ENCODE data around the gene CSF2RB. TPM values are rescaled to one million over a fixed set of nuclear protein-coding genes. Genes with fewer than 3 reads are reported as not detected.

Gene CSF2RB
- total RNA-seq, 1 experiment from 2014 or later = not detected

GRCh38 chr22:36968249-36968964 lies 55.0 kb downstream of the CSF2RB start:
- H2BK120ac ChIP-seq (ENCODE audit: low read depth, low read length, poor library complexity, severe bottlenecking) = no peak overlapping the region
- H4K8ac ChIP-seq (replicated peaks; ENCODE audit: insufficient read length, low read depth, low read length) = no peak overlapping the region
- H3K27me3 Mint-ChIP-seq (ENCODE audit: low read depth) = peaks cover 19% of the 10 kb centered on the region
- no peak overlapping the region for H3K4ac ChIP-seq (ENCODE audit: low read depth, low read length)
- TF ChIP-seq CTCF (conservative IDR thresholded peaks at IDR 0.05) = no peak
- no peak overlapping the region for H4K5ac ChIP-seq (ENCODE audit: insufficient read length, low read depth, low read length)
- H2BK12ac ChIP-seq (ENCODE audit: insufficient read length, low read depth, low read length) = no peak overlapping the region
- no peaks in the 10 kb centered on the region for H3K27me3 ChIP-seq (ENCODE audit: insufficient read depth, low read length)
- H3K4me3 Mint-ChIP-seq = no peak overlapping the region
- WGBS (ENCODE audit: extremely low coverage, insufficient read length, low lambda C conversion rate) = 100% methylated on average over 2 of the region's 5 CpGs
- no peaks in the 10 kb centered on the region for H3K23me2 ChIP-seq (ENCODE audit: insufficient read length, low read depth, low read length, poor library complexity, severe bottlenecking)
- H3T11ph ChIP-seq (ENCODE audit: low read length) = no peak overlapping the region
- H3K14ac ChIP-seq (ENCODE audit: insufficient read depth, low read length) = no peak overlapping the region
- no peak for DNase-seq
- H3K4me1 ChIP-seq (ENCODE audit: insufficient read depth, low read length) = no peaks in the 10 kb centered on the region
- H3K18ac ChIP-seq (ENCODE audit: insufficient read length, low read depth, low read length) = no peak overlapping the region
- H4K91ac ChIP-seq (ENCODE audit: insufficient read length, low read depth, low read length) = no peak overlapping the region
- H3K9me3 Mint-ChIP-seq = peaks cover 0 to 2% of the 10 kb centered on the region in 2 experiments; a peak in 1 of 5 replicates
- no peak overlapping the region for H2AFZ ChIP-seq (ENCODE audit: low read length)
- H2BK20ac ChIP-seq (ENCODE audit: low read depth, low read length, poor library complexity, severe bottlenecking) = no peak overlapping the region
- H3K9me3 ChIP-seq (ENCODE audit: control insufficient read depth, low read depth, low read length) = no peaks in the 10 kb centered on the region
- no peak overlapping the region for H2BK5ac ChIP-seq (ENCODE audit: insufficient read length, low read length)
- no peak overlapping the region for H3K23ac ChIP-seq (ENCODE audit: insufficient read length, low read depth, low read length)
- H3K27ac Mint-ChIP-seq = no peak overlapping the region
- H3K79me1 ChIP-seq (ENCODE audit: insufficient read depth, low read depth, low read length, poor library complexity, severe bottlenecking) = no peaks in the 10 kb centered on the region
- no peaks in the 10 kb centered on the region for H4K20me1 ChIP-seq (ENCODE audit: control insufficient read depth, insufficient read depth, insufficient read length)
- H3K27ac ChIP-seq (ENCODE audit: insufficient read length, low read depth, low read length) = no peak overlapping the region
- H3K79me2 ChIP-seq (ENCODE audit: insufficient read depth, low read length) = no peaks in the 10 kb centered on the region
- no peaks in the 10 kb centered on the region; a peak in 1 of 4 replicates for H3K4me1 Mint-ChIP-seq
- H2BK15ac ChIP-seq (ENCODE audit: low read depth, low read length) = no peak overlapping the region
- H3K9ac ChIP-seq (ENCODE audit: extremely low read depth, insufficient read length, low read length) = no peak overlapping the region
- H2AK5ac ChIP-seq (ENCODE audit: insufficient read length, low read length) = no peak overlapping the region
- H3K4me2 ChIP-seq (ENCODE audit: insufficient read depth, insufficient read length, low read length) = no peak overlapping the region
- no peak overlapping the region for H3K56ac ChIP-seq (ENCODE audit: insufficient read length, low read depth, low read length)
- H3K36me3 Mint-ChIP-seq (ENCODE audit: insufficient read depth in 1 of 3, low read depth in 3 of 3) = no peaks in the 10 kb centered on the region
